Measurements from ENCODE around the gene RBMS1. TPM values are rescaled to one million over a fixed set of nuclear protein-coding genes. Genes with fewer than 3 reads are reported as not detected.

The RBMS1 gene
- total and polyA plus RNA-seq, 8 donors = 91.7 to 133 (median 119) TPM

DNA sequence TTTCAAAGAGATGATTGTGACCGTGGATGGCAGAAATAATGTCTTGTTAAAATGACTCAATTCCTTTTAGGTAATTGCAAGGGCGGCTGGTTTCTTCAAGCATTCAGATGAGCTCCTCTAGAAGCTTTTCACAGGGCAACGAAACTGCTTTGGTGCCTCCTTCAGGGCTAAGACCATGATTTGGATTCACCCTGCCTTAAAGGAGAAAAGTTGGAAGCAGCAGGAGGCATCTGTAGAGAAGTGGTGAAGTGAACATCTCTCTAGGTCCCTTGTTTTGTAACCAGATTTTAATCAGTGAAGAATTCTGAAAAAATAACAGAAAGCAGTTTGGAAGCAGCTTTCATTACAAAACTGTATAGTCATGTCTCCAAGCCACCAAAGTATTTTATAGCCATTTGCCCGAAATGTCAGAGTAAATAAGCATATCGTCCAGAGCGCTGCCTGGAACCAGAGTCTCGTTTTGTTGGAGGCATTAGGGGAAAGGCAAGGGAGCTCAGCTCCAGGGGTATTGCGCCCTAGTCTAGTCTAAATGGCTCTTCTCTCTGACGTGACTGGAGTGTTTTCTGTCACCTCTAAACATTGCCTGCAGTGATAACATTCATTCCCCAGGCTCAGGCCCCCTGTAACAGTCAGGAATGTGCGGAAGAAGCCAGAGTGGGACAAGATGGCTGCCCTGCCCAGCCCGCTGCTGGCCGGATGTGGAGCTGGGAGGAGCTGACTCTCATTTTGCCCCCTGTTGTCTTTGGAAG lies 235.7 kb downstream of the RBMS1 start:
- H3K27ac ChIP-seq = no peak overlapping the region
- no peaks in the 10 kb centered on the region for H3K36me3 ChIP-seq
- H3K4me1 ChIP-seq = peaks cover 0 to 4% of the 10 kb centered on the region in 2 donors
- no peaks in the 10 kb centered on the region for H3K9me3 ChIP-seq
- H3K4me3 ChIP-seq = no peak overlapping the region
- intact Hi-C loops (cut with DNase I) = no loop called here
- ATAC-seq (no peak), DNase-seq (no peak)
- TF ChIP-seq, protein P1, sequence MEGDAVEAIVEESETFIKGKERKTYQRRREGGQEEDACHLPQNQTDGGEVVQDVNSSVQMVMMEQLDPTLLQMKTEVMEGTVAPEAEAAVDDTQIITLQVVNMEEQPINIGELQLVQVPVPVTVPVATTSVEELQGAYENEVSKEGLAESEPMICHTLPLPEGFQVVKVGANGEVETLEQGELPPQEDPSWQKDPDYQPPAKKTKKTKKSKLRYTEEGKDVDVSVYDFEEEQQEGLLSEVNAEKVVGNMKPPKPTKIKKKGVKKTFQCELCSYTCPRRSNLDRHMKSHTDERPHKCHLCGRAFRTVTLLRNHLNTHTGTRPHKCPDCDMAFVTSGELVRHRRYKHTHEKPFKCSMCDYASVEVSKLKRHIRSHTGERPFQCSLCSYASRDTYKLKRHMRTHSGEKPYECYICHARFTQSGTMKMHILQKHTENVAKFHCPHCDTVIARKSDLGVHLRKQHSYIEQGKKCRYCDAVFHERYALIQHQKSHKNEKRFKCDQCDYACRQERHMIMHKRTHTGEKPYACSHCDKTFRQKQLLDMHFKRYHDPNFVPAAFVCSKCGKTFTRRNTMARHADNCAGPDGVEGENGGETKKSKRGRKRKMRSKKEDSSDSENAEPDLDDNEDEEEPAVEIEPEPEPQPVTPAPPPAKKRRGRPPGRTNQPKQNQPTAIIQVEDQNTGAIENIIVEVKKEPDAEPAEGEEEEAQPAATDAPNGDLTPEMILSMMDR (IDR thresholded peaks at IDR 0.05) = no peak
- no peaks in the 10 kb centered on the region for H3K27me3 ChIP-seq

DNA sequence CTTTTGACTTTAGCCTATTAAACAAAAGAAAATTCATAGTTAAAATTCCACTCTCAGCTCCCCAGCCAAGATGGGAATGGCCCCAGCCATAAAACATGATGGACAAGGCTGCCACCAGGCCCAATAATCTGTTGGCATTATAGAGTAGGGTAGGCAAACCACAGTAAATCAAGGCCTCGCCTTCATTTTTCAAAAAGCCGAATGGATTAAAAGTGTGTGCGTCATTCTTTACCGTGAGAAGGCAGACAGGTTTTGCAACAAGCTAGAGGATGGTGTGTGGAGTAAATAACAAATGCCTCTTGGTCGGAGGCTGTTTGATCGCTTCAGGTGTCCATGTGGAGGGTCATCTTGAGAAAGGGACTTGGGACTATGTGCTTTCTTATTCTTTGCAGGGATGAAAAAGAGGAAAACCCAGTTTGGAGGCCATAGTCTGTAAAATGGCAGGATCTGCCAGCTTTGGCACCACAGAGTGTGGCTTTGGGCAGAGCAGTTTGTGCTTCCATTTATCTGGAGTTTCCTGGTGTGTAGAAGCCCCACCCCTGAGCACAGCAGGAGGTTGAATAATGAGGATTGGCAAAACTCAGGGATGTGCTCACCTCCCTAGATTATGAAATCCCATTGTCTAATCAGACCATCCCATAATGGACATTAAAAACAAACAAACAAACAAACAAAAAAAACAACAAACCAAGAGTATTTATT lies 236.4 kb downstream of the RBMS1 start:
- Histone ChIP-seq H3K4me3 (no peak overlapping the region), H3K36me3 (no peaks in the 10 kb centered on the region), H3K4me1 (peaks cover 0 to 11% of the 10 kb centered on the region in 2 donors), H3K27ac (no peak overlapping the region), H3K9me3 (no peaks in the 10 kb centered on the region), H3K27me3 (no peaks in the 10 kb centered on the region)
- intact Hi-C loops (cut with DNase I) = no loop called here
- TF ChIP-seq, protein P1 (IDR thresholded peaks at IDR 0.05) = no peak
- no peak for ATAC-seq
- DNase-seq = no peak

DNA sequence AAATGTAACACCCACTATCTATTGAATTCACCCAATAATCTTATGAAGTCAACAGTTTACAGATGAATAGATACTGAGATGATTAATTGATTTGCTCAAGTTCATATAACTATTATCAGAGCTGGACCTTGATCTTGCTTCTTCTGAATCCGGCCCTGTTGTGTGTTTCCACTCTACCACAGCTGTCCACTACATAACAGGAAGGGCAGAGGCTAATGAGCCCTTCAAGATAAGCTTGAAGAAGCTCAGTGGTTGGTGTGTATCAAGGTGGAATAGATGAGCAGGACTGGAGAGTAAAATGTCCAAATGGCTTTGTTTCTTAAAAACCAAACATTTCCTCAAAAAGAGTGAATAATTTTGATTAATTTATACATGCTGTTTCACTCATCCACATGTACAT lies 237.1 kb downstream of the RBMS1 start:
- TF ChIP-seq, protein P1 (IDR thresholded peaks at IDR 0.05) = no peak
- peaks cover 0 to 15% of the 10 kb centered on the region in 2 donors for H3K4me1 ChIP-seq
- no peaks in the 10 kb centered on the region for H3K36me3 ChIP-seq
- H3K27ac ChIP-seq = no peak overlapping the region
- intact Hi-C loops (cut with DNase I) = no loop called here
- H3K4me3 ChIP-seq = no peak overlapping the region
- H3K9me3 ChIP-seq = no peaks in the 10 kb centered on the region
- no peaks in the 10 kb centered on the region for H3K27me3 ChIP-seq
- no peak for DNase-seq
- no peak for ATAC-seq

DNA sequence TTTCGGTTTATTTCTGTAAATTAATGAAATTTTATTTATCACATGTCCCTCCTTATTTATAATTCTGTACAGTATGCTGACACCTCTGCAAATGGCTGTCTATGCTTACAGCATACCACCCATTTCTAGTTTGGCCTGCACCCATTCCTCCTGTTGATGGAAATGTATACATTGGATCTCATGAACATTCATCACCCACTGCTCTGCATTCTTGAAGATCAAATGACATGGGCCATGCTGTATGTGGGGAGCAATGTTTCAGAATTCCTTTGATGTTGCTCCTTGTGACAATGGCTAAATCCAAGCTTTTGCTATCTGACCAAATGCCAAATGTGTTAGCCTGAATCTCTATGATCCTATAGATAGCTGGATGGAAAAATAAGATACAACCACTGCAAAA lies 238.2 kb downstream of the RBMS1 start:
- ATAC-seq (no peak), DNase-seq (no peak)
- peaks cover 0 to 15% of the 10 kb centered on the region in 2 donors for H3K4me1 ChIP-seq
- no peaks in the 10 kb centered on the region for H3K36me3 ChIP-seq
- TF ChIP-seq, protein P1 (IDR thresholded peaks at IDR 0.05) = no peak
- H3K27me3 ChIP-seq = no peaks in the 10 kb centered on the region
- no peaks in the 10 kb centered on the region for H3K9me3 ChIP-seq
- H3K27ac ChIP-seq = no peak overlapping the region
- H3K4me3 ChIP-seq = no peak overlapping the region
- intact Hi-C loops (cut with DNase I) = no loop called here

DNA sequence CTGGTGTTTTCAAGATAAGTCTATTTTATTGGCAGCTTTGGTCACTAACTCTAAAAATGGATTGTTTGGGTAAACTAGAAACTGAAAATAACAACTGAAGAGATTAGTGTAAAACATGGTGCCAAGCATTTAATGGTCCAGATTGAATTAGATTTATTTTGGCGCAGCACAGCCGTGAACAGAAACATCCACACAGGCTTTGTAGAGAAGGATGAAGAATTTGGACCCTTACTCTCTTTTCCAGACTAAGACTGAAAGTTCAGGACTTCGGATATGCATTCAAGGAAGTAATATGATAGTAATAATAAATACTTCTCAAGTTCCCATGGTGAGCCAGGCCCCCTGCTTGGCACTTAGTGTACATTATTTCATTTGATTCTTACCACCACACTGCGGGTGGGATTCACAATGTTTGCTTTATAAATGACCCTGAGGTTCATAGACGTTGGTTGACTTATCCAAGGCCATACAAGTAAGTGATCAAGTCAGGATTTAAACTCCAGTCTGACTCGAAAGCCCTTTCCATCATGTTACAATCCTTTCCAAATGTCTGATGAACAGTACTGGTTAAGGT lies 239.3 kb downstream of the RBMS1 start:
- DNase-seq (no peak), ATAC-seq (no peak)
- Histone ChIP-seq H3K36me3 (no peaks in the 10 kb centered on the region), H3K9me3 (no peaks in the 10 kb centered on the region), H3K27ac (no peak overlapping the region), H3K27me3 (no peaks in the 10 kb centered on the region), H3K4me3 (no peak overlapping the region), H3K4me1 (peaks cover 0 to 15% of the 10 kb centered on the region in 2 donors)
- TF ChIP-seq, protein P1 (IDR thresholded peaks at IDR 0.05) = no peak
- intact Hi-C loops (cut with DNase I) = no loop called here

All from left lung (tissue), 10 donors.